Astrocyte (in vitro differentiated cells and primary cell): ENCODE data around the gene GPR153. TPM values are rescaled to one million over a fixed set of nuclear protein-coding genes. Genes with fewer than 3 reads are reported as not detected.

Experiments
- DNase-seq: peaks from one replicate; pipeline ENCODE4 v3.0.0-alpha.2; 2010; ENCODE audit warnings: low read depth
- FAIRE-seq: peaks from 2 replicates; lab custom pipeline; 2011; peaks lifted over from hg19 to GRCh38; lab: Jason Lieb, UNC
- H2AFZ ChIP-seq: 2 replicates; pipeline ENCODE4 v1.6.0; 2012; ENCODE audit warnings: low read depth, low read length, inconsistent platforms
- H3K27ac ChIP-seq: 2 replicates; pipeline ENCODE4 v1.5.1; 2011; ENCODE audit warnings: low read depth, low read length, inconsistent platforms
- H3K27me3 ChIP-seq: 2 replicates; pipeline ENCODE4 v1.6.0; 2011; ENCODE audit warnings: low read length, inconsistent platforms; ENCODE audit not compliant: insufficient read depth
- H3K36me3 ChIP-seq: 2 replicates; pipeline ENCODE4 v1.5.1; 2011; ENCODE audit warnings: low read length, inconsistent platforms; ENCODE audit not compliant: insufficient read depth
- H3K4me1 ChIP-seq: 2 replicates; pipeline ENCODE4 v1.5.1; 2011; ENCODE audit warnings: low read length, inconsistent platforms; ENCODE audit not compliant: insufficient read depth
- H3K4me2 ChIP-seq: 2 replicates; pipeline ENCODE4 v1.6.0; 2012; ENCODE audit warnings: low read length, inconsistent platforms
- H3K4me3 ChIP-seq: 2 replicates; pipeline ENCODE4 v1.5.1; 2011; ENCODE audit warnings: low read depth, mild to moderate bottlenecking, low read length, inconsistent platforms; ENCODE audit not compliant: insufficient read depth
- H3K79me2 ChIP-seq: 2 replicates; pipeline ENCODE4 v1.6.0; 2012; ENCODE audit warnings: mild to moderate bottlenecking, low read length, inconsistent platforms; ENCODE audit not compliant: insufficient read depth
- H3K9ac ChIP-seq: 2 replicates; pipeline ENCODE4 v1.6.0; 2012; ENCODE audit warnings: mild to moderate bottlenecking, low read length, inconsistent platforms
- H3K9me3 ChIP-seq: 2 replicates; pipeline ENCODE4 v1.5.1; 2012; ENCODE audit warnings: low read depth, mild to moderate bottlenecking, low read length, inconsistent platforms; ENCODE audit not compliant: insufficient read depth
- H4K20me1 ChIP-seq: 2 replicates; pipeline ENCODE4 v1.6.0; 2012; ENCODE audit warnings: low read length, inconsistent platforms; ENCODE audit not compliant: insufficient read depth
- H3K27ac Mint-ChIP-seq: one replicate; pipeline ENCODE4 v1.8.0; 2021; ENCODE audit warnings: mild to moderate bottlenecking, mixed read lengths; ENCODE audit not compliant: unreplicated experiment
- H3K27me3 Mint-ChIP-seq: one replicate; pipeline ENCODE4 v1.8.0; 2021; ENCODE audit warnings: low read depth, mixed read lengths; ENCODE audit not compliant: unreplicated experiment
- H3K36me3 Mint-ChIP-seq: one replicate; pipeline ENCODE4 v1.8.0; 2021; ENCODE audit warnings: low read depth, mixed read lengths; ENCODE audit not compliant: unreplicated experiment
- H3K4me1 Mint-ChIP-seq: one replicate; pipeline ENCODE4 v1.8.0; 2021; ENCODE audit warnings: low read depth, mixed read lengths; ENCODE audit not compliant: unreplicated experiment
- H3K4me3 Mint-ChIP-seq: one replicate; pipeline ENCODE4 v1.8.0; 2021; ENCODE audit warnings: mild to moderate bottlenecking, moderate library complexity, mixed read lengths; ENCODE audit not compliant: unreplicated experiment
- H3K9me3 Mint-ChIP-seq: one replicate; pipeline ENCODE4 v1.8.0; 2021; ENCODE audit warnings: mild to moderate bottlenecking, mixed read lengths; ENCODE audit not compliant: unreplicated experiment
- CTCF ChIP-seq: IDR thresholded peaks from 2 replicates; pipeline ENCODE4 v1.5.1; 2011; ENCODE audit warnings: low read depth, mild to moderate bottlenecking, inconsistent platforms, low read length, moderate library complexity; ENCODE audit not compliant: insufficient read depth
- EZH2 ChIP-seq: IDR thresholded peaks from 2 replicates; pipeline ENCODE4 v1.6.1; 2012; ENCODE audit warnings: mild to moderate bottlenecking, low read length, inconsistent platforms; ENCODE audit not compliant: insufficient read depth
- total RNA-seq: library from RNA; stranded (reverse); gene quantifications from 2 replicates; pipeline ENCODE4 v1.2.1, GENCODE V29; 2021

Gene GPR153
- total RNA-seq, 1 donor from 2014 or later: 3.0 TPM

DNA sequence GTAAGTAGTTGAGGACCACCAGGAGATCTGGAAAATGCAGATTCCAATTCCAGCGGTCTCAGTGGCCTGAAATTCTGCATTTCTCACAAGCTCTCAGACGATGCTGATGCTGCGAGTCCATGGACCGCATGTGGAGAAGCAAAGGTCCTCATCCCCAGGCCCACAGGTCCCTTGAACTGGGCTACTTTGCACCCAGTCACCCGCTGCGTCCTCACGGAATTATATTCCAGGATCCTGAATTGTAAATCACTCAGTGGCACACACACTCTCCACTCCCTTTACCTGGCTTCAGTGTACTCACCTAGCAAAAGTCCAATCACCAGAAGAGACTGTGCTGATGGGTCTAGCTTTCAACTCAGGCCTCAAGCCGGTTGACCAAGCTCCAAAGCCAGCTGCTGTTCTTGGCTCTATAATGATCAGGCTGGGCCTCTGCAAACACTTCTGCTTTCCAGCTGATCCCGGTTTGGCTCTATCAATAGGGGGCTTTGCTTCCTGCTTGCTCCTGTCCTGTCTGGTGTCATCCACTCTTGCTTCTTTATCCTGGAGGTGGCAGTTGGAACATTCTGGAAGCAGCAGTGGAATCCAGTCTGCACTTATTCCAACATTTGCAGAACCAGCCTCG, 60.6 kb downstream of the GPR153 start:
- peaks cover 32% of the 10 kb centered on the region for H4K20me1 ChIP-seq
- no peaks in the 10 kb centered on the region for H3K27me3 Mint-ChIP-seq
- H3K27ac Mint-ChIP-seq: peak overlapping the region; percentile 89

DNA sequence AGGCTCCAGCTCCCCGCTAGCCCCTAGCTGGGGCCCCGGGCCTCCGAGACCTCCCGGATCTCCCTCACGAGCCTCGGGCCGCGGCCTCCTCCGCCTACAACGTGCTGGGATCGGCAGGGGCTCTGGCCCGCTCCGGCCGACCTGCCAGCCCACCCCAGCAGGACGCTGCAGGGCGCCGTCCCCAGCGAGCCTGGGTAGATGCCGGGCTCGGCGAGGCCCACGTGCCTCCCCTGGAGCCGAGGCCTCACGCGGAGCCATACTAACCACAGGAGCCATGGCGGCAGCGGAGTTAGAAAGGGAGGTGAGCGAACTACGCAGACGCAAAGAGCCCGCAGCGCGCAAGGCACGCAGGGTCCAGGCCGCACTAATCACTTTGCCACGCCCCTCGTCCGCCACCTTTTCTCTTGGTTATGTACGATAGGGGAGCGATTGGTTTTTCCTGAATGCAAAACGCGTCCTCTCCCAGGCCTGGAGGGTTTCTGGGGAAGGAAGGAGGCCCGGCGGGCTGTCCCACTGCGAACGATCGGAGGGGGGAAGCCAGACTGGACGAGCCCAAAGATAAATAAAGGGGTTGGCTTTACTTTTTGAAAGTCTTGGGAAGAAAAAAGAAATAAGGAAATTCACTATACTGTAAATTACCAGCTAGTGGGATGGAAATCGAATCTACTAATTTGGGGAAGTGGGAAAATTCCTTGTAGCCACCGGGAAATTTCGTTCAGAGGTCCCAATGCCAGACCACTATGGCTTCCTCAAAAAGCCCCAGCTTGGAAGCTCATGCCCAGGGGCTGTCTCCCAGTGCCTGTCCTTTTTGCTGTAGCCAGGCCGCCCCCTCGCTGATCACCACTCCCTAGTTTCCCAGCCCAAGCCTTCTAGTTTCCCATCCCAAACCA, 61.4 kb downstream of the GPR153 start, which contains the start of gene RPL22:
TSS of gene RPL22 (minus strand) at position 298 of the 890 bp plus-strand sequence. CDS start at position 276, 22 bp downstream.
- Histone ChIP-seq H3K4me1 (peaks cover 13% of the 10 kb centered on the region), H3K9me3 (no peaks in the 10 kb centered on the region), H2AFZ (peak within 1 kb of the TSS; percentile 82), H3K27me3 (no peaks in the 10 kb centered on the region), H4K20me1 (peaks cover 34% of the 10 kb centered on the region), H3K36me3 (peaks cover 12% of the 10 kb centered on the region), H3K27ac (peak within 1 kb of the TSS; percentile 85), H3K4me3 (peak within 1 kb of the TSS; percentile 98), H3K79me2 (peaks cover 51% of the 10 kb centered on the region), H3K9ac (peak within 1 kb of the TSS; percentile 97), H3K4me2 (peak within 1 kb of the TSS; percentile 94)
- H3K27ac Mint-ChIP-seq: peak within 1 kb of the TSS; percentile 89
- H3K36me3 Mint-ChIP-seq: peaks cover 4% of the 10 kb centered on the region
- peaks cover 19% of the 10 kb centered on the region for H3K4me1 Mint-ChIP-seq
- peak within 1 kb of the TSS; percentile 96 for H3K4me3 Mint-ChIP-seq
- TF ChIP-seq EZH2: no peak
- TF ChIP-seq CTCF: no peak
- FAIRE-seq (peak; percentile 37), DNase-seq (peak; percentile 99)
- H3K27me3 Mint-ChIP-seq: no peaks in the 10 kb centered on the region
- H3K9me3 Mint-ChIP-seq: no peaks in the 10 kb centered on the region

More for the DNA sequence above, 60.6 kb downstream of the GPR153 start:
- H3K4me2 ChIP-seq: peak overlapping the region; percentile 94
- TF ChIP-seq CTCF: no peak
- no peak for TF ChIP-seq EZH2
- peak overlapping the region; percentile 96 for H3K4me3 Mint-ChIP-seq
- no peak for DNase-seq
- no peaks in the 10 kb centered on the region for H3K9me3 ChIP-seq
- H3K4me1 Mint-ChIP-seq: peaks cover 17% of the 10 kb centered on the region
- H2AFZ ChIP-seq: peak overlapping the region; percentile 82
- peaks cover 45% of the 10 kb centered on the region for H3K79me2 ChIP-seq
- peaks cover 4% of the 10 kb centered on the region for H3K36me3 Mint-ChIP-seq
- no peaks in the 10 kb centered on the region for H3K9me3 Mint-ChIP-seq
- peak overlapping the region; percentile 98 for H3K4me3 ChIP-seq
- no peaks in the 10 kb centered on the region for H3K27me3 ChIP-seq
- H3K36me3 ChIP-seq: peaks cover 11% of the 10 kb centered on the region
- peak overlapping the region; percentile 97 for H3K9ac ChIP-seq
- peak overlapping the region; percentile 85 for H3K27ac ChIP-seq
- no peak for FAIRE-seq
- H3K4me1 ChIP-seq: peaks cover 13% of the 10 kb centered on the region
